ENCODE results near the gene PRMT5.

Gene PRMT5

DNA sequence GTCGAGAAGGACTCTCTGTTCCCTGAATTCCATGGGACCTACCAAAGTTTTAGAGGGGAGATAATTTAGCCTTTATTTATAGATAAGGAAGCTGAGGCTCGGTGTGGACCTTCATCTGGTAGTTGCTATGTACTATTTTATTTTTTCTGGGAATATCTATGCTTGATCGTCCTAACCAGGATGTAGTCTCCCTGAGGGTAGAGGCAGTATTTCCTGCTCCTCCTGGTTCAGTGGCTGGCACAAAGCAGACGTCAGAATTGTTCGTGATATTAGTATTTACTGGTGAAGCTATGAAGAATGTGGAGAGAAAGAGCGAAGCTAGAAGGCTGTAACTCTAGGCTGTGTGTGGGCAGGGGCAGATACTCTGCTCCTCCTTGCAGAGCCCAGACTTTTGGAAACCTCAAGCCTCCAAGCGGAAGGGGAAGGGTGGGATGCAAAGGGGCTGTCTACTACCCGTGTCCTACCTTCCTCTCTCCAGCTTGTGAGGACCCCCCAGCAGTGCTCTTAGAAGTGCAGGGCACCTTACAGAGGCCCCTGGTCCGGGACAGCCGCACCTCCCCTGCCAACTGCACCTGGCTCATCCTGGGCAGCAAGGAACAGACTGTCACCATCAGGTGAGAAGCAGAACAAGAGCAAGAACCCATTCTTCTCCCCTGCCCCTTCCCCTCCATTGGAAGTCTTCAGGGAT, 56.2 kb downstream of the PRMT5 start:
- DNase-seq, result no peak

DNA sequence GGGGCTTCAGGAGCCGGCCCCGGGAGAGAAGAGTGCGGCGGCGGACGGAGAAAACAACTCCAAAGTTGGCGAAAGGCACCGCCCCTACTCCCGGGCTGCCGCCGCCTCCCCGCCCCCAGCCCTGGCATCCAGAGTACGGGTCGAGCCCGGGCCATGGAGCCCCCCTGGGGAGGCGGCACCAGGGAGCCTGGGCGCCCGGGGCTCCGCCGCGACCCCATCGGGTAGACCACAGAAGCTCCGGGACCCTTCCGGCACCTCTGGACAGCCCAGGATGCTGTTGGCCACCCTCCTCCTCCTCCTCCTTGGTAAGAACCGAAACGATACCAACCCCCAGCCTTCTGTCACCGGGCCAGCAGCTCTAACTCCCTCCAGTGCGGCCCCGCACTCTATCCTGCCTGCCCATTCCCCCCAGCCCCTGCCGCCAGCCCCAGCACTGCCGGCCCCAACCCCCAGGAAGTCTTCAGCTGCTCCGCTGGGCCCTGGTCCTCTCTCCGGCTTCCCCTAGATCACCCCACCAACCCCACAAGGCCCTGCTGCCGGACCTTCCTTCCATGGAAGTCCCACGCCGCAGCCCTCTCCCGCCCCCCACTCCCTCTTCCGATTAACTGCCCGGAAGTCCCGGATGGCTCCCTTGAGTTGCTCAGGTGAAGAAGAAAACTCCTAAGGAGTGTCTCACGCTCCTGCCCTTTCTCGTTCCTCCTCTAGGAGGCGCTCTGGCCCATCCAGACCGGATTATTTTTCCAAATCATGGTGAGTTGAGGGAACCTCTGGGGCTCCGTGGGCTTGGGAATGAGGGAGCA, 56.9 kb downstream of the PRMT5 start:
- peak; percentile 88 for DNase-seq

DNA sequence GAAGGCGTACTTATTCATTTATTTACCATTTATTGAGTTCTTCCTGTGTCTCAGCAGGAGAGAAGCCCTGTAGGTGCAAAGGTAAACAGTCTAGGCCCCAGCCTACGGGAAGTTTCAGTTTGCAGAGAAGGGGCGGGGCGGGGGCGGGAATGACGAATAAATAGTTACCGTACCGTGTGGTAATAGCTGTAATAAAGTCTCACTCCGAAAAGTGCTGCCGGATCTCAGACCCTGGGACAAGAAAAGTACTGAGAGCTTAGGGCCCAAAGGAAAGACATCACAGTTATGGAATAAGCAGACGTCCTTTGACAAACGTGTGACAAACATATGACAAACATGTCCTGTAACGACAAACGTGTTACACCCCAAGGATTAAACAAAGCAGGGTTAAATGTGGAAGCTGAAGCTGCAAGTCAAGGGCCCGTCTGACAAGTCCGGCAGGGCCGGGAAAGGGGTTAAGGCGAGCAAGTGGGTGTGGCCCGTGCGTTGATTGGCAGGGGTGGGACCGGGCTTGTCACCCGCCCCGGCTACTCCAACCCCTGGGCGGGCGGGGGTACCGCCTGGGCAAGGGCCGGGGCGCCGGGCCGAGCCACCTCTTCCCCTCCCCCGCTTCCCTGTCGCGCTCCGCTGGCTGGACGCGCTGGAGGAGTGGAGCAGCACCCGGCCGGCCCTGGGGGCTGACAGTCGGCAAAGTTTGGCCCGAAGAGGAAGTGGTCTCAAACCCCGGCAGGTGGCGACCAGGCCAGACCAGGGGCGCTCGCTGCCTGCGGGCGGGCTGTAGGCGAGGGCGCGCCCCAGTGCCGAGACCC, 57.7 kb downstream of the PRMT5 start, which contains the start of gene LRP10:
Gene LRP10, plus strand, starts transcription at position 517 of the 809 bp plus-strand sequence. CDS start 564 bp downstream, outside the sequence.
- peak; percentile 90 for DNase-seq

DNA sequence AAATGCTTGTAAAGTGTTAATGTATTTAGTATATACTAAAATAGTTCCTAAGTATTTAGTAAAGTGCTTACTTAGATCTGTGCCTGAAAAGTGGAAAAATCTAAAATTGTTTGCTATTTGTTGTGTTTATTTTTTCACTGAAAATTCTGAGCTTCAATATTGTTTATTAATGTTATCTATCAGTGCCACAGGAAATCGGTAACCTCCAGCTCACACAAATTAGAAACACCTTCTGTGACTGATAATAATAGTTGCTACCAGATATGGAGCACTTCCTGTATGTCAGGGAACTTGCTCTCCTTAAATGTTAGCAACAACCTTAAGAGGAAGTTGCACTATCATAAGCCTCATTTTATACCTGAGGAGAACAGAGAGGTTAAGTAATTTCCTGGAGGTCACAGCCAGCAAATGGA, 58.4 kb downstream of the PRMT5 start:
- DNase-seq, result no peak
